Stimulated activated CD4-positive, alpha-beta T cell treated with anti-CD3 and anti-CD28 coated beads, Interleukin-1b, Interleukin-23, amount 100 ng/mL, for 48 hours (primary cell): ENCODE measurements around the gene PCYT2.

Experiments
- DNase-seq: peaks from one replicate; pipeline ENCODE4 v3.0.0-alpha.2; 2020

PCYT2 gene

DNA sequence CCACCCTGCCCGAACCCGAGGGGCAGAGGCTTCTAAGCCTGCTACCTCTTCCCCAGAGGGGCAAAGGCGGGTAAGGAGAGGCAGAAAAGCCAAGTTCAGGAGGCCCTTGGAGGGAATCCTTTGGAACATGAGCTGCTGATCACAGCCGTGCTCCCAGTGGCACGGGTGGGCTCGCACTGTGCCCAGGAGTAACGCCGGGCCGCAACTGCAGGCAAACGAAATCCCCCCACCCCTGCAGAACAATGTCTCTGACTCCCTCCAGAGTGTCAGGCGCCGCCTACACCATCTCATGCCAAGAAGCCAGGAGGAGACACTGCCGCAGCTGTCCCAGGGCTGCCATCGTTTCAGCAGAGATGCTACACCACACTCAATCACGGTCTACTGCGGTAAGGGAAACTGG is 59.8 kb downstream of the PCYT2 start:
- DNase-seq = no peak
